Panc1 (cell line): ENCODE data around the gene FAM13A. TPM values are rescaled to one million over a fixed set of nuclear protein-coding genes. Genes with fewer than 3 reads are reported as not detected.

Source experiments
- ATAC-seq: fragments of 200-7000 bp; cut with Tn5 transposase; 2 replicates; pipeline ENCODE4 v1.9.1; 2020; ENCODE audit warnings: mild to moderate bottlenecking, moderate library complexity
- BruUV-seq: library from RNA; stranded (reverse); fragments of 400-500 nt; replicated peaks from 2 replicates; lab custom pipeline; 2021; lab: Mats Ljungman, UMichigan
- CTCF ChIA-PET: fragments of 300-600 bp; sonication (Branson Sonifier 250); formaldehyde crosslinking; loops from one replicate; lab custom pipeline; 2022; ENCODE audit warnings: antibody characterized with exemption; lab: Charles Lee
- POLR2A ChIA-PET: fragments of 300-600 bp; sonication (Branson Sonifier 250); formaldehyde crosslinking; loops from one replicate; lab custom pipeline; 2022; ENCODE audit warnings: antibody characterized with exemption; lab: Charles Lee
- DNase-seq: peaks from one replicate; pipeline ENCODE4 v3.0.0-alpha.2; 2010; ENCODE audit warnings: low read depth, low spot score
- H3K27ac ChIP-seq: 2 replicates; pipeline ENCODE4 v1.5.1; 2011; ENCODE audit warnings: mild to moderate bottlenecking, low read length, inconsistent platforms
- H3K27me3 ChIP-seq: fragments of 200-500 bp; sonication (Bioruptor generic); 2 replicates; pipeline ENCODE4 v1.6.0; 2014; ENCODE audit warnings: low read length, inconsistent platforms; ENCODE audit not compliant: control insufficient read depth, insufficient read depth
- H3K36me3 ChIP-seq: fragments of 200-500 bp; sonication (Bioruptor generic); 2 replicates; pipeline ENCODE4 v1.5.1; 2014; ENCODE audit warnings: inconsistent platforms, mild to moderate bottlenecking, low read length, moderate library complexity; ENCODE audit not compliant: control insufficient read depth, insufficient read depth
- H3K4me1 ChIP-seq: 2 replicates; pipeline ENCODE4 v1.5.1; 2011; ENCODE audit warnings: inconsistent platforms, mild to moderate bottlenecking, low read length, moderate library complexity; ENCODE audit not compliant: control insufficient read depth, insufficient read depth
- H3K4me3 ChIP-seq, 2 experiments: 2 replicates each; pipeline ENCODE4 v1.5.1; 2011 to 2012; ENCODE audit warnings: low read depth in 2 of 2, low read length in 2 of 2, mild to moderate bottlenecking in 2 of 2, inconsistent platforms in 1 of 2, moderate library complexity in 1 of 2
- H3K9me3 ChIP-seq: fragments of 200-500 bp; sonication (Bioruptor generic); 2 replicates; pipeline ENCODE4 v1.5.1; 2014; ENCODE audit warnings: low read depth, mild to moderate bottlenecking, inconsistent platforms, low read length, moderate library complexity; ENCODE audit not compliant: control insufficient read depth, insufficient read depth
- CTCF ChIP-seq: fragments of 450-650 bp; IDR thresholded peaks from 2 replicates; pipeline ENCODE4 v1.5.1; 2017; ENCODE audit warnings: mild to moderate bottlenecking
- POLR2AphosphoS5 ChIP-seq: IDR thresholded peaks from 2 replicates; pipeline ENCODE4 v1.6.1; 2012; ENCODE audit warnings: mild to moderate bottlenecking, low read depth, low read length, moderate library complexity
- REST ChIP-seq, 2 experiments: IDR thresholded peaks; 2 replicates each; pipeline ENCODE4 v1.6.1; 2011 to 2012; ENCODE audit warnings: low read depth in 2 of 2, control low read depth in 1 of 2, low read length in 1 of 2, mild to moderate bottlenecking in 1 of 2, moderate library complexity in 1 of 2; ENCODE audit not compliant: insufficient read depth in 1 of 2
- SIN3A ChIP-seq: IDR thresholded peaks from 2 replicates; pipeline ENCODE4 v1.6.1; 2012; ENCODE audit warnings: low read depth, mild to moderate bottlenecking, low read length, moderate library complexity, borderline replicate concordance; ENCODE audit not compliant: insufficient read depth
- TCF7L2 ChIP-seq: IDR thresholded peaks from 2 replicates; pipeline ENCODE4 v1.6.1; 2011; ENCODE audit warnings: mild to moderate bottlenecking, low read depth, low read length, inconsistent platforms
- in situ Hi-C: cut with HindIII; loops from 2 replicates; pipeline ENCODE4 v1.10.0; 2016; ENCODE audit warnings: low sequenced_read_pairs, low pct_unique_long_range_greater_than_20kb
- intact Hi-C: fragments of 100-400 bp; cut with micrococcal nuclease; formaldehyde crosslinking; loops from one replicate; pipeline ENCODE4 v1.10.0; 2022; ENCODE audit not compliant: unreplicated experiment
- total RNA-seq: library from RNA; stranded (reverse); gene quantifications from one replicate; pipeline ENCODE4 v1.2.1, GENCODE V29; 2021; ENCODE audit not compliant: unreplicated experiment

Gene FAM13A
- total RNA-seq, 1 experiment from 2014 or later: 5.8 TPM

DNA sequence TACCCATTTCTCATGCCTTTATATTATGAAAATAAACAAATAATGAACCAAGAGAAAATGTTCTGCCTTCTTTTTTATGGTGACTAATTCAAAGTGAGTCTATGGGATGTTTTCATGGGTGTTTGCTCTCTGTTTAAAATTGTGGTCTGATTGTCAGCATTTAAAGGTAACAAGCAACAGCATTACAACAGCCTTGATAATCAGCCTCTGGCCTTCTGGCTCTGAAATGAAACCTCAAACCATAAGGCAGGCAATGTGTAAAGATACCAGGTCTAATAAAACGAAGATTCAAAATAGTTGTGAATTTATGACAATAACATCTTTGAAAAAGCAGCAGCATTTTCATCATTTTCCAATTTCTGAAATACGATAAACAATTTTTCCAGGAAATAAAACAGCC, 63.7 kb downstream of the FAM13A start:
- DNase-seq (no peak), ATAC-seq (no peak)
- intact Hi-C loops: no loop called here
- ChIA-PET POLR2A (no interaction called here), CTCF (no interaction called here)
- no TSS peak for BruUV-seq
- in situ Hi-C loops: no loop called here
- Histone ChIP-seq H3K36me3 (no peaks in the 10 kb centered on the region), H3K4me3 (no peak overlapping the region), H3K27me3 (no peaks in the 10 kb centered on the region), H3K4me1 (no peaks in the 10 kb centered on the region), H3K27ac (no peak overlapping the region), H3K9me3 (no peaks in the 10 kb centered on the region)
- no peak for TF ChIP-seq TCF7L2

- H3K4me1 ChIP-seq: no peaks in the 10 kb centered on the region
- DNase-seq: no peak
- no peaks in the 10 kb centered on the region for H3K27me3 ChIP-seq
- no peaks in the 10 kb centered on the region for H3K36me3 ChIP-seq
- no peak overlapping the region for H3K27ac ChIP-seq
- H3K4me3 ChIP-seq: no peak overlapping the region
- intact Hi-C loops (no loop called here), in situ Hi-C loops (no loop called here)
- BruUV-seq: no TSS peak
- ATAC-seq: no peak
- no peak for TF ChIP-seq POLR2AphosphoS5
- no peak for TF ChIP-seq CTCF
- no peak for TF ChIP-seq TCF7L2
- TF ChIP-seq REST (IDR thresholded peaks at IDR 0.05; ENCODE audit: insufficient read depth in 1 of 2, low read depth in 2 of 2, low read length in 1 of 2): no peak
- no peak for TF ChIP-seq SIN3A
- ChIA-PET POLR2A (interaction anchor here (0.6 kb wide), 1 partner anchor 248 kb away, joined by 4 read pairs; no protein-coding TSS in a partner anchor), CTCF (no interaction called here)
- H3K9me3 ChIP-seq: no peaks in the 10 kb centered on the region
Measured at GRCh38 chr4:88991746-88992145, 65.2 kb downstream of the FAM13A start.

GRCh38 chr4:88989990-88990389, 67.0 kb downstream of the FAM13A start:
- H3K4me3 ChIP-seq: no peak overlapping the region
- POLR2A ChIA-PET: no interaction called here
- intact Hi-C loops: no loop called here

More at GRCh38 chr4:88989990-88990389, 67.0 kb downstream of the FAM13A start:
- BruUV-seq: no TSS peak
- no peaks in the 10 kb centered on the region for H3K9me3 ChIP-seq
- no peaks in the 10 kb centered on the region for H3K36me3 ChIP-seq
- DNase-seq: no peak
- H3K4me1 ChIP-seq: no peaks in the 10 kb centered on the region
- no peak for ATAC-seq
- in situ Hi-C loops: no loop called here
- TF ChIP-seq POLR2AphosphoS5: no peak
- TF ChIP-seq REST (IDR thresholded peaks at IDR 0.05; ENCODE audit: insufficient read depth in 1 of 2, low read depth in 2 of 2, low read length in 1 of 2): no peak
- TF ChIP-seq SIN3A: no peak
- TF ChIP-seq TCF7L2: no peak
- TF ChIP-seq CTCF: no peak
- CTCF ChIA-PET: no interaction called here
- H3K27me3 ChIP-seq: no peaks in the 10 kb centered on the region
- H3K27ac ChIP-seq: no peak overlapping the region
